Fibroblast of villous mesenchyme (primary cell): ENCODE measurements around the gene NDUFAF8. TPM values are rescaled to one million over a fixed set of nuclear protein-coding genes. Genes with fewer than 3 reads are reported as not detected.

ENCODE experiments used
- DNase-seq: peaks from one replicate; pipeline ENCODE4 v3.0.0-alpha.2; 2010; ENCODE audit warnings: low read depth
- H3K4me3 ChIP-seq: 2 replicates; pipeline ENCODE4 v1.5.1; 2011; ENCODE audit warnings: low read depth, mild to moderate bottlenecking, low read length
- CTCF ChIP-seq: IDR thresholded peaks from 2 replicates; pipeline ENCODE4 v1.5.1; 2012; ENCODE audit warnings: low read depth, mild to moderate bottlenecking, low read length; ENCODE audit not compliant: insufficient read depth
- total RNA-seq: library from RNA; depleted of rRNA; stranded (reverse); fragments of >200 nt; gene quantifications from 2 replicates; pipeline ENCODE4 v1.2.3, GENCODE V29; 2012

The NDUFAF8 gene
- total RNA-seq, 1 donor: 31.5 TPM

- no peak overlapping the region for H3K4me3 ChIP-seq
- TF ChIP-seq CTCF: no peak
- DNase-seq: no peak
These were observed 37.7 kb downstream of the NDUFAF8 start for GRCh38 chr17:81276781-81277180.

- H3K4me3 ChIP-seq: no peak overlapping the region
- TF ChIP-seq CTCF: no peak
- no peak for DNase-seq
These were observed 38.3 kb downstream of the NDUFAF8 start for GRCh38 chr17:81277421-81277820.

GRCh38 chr17:81277946-81278693 lies 39.0 kb downstream of the NDUFAF8 start:
- H3K4me3 ChIP-seq: no peak overlapping the region
- TF ChIP-seq CTCF: no peak
- no peak for DNase-seq

GRCh38 chr17:81278831-81279230 lies 39.7 kb downstream of the NDUFAF8 start:
- no peak for TF ChIP-seq CTCF
- no peak for DNase-seq
- H3K4me3 ChIP-seq: no peak overlapping the region

GRCh38 chr17:81279278-81280275 lies 40.5 kb downstream of the NDUFAF8 start:
- no peak for DNase-seq
- H3K4me3 ChIP-seq: no peak overlapping the region
- TF ChIP-seq CTCF: no peak

- no peak overlapping the region for H3K4me3 ChIP-seq
- DNase-seq: no peak
- TF ChIP-seq CTCF: no peak
These were observed 41.5 kb downstream of the NDUFAF8 start for GRCh38 chr17:81280571-81280970.
